GM23338 (cell line): ENCODE data around the gene PLXND1. TPM values are rescaled to one million over a fixed set of nuclear protein-coding genes. Genes with fewer than 3 reads are reported as not detected.

Experiments
- ATAC-seq: fragments of 200-7000 bp; cut with Tn5 transposase; 3 replicates; pipeline ENCODE4 v1.9.1; 2020
- DNase-seq: peaks from one replicate; pipeline ENCODE4 v3.0.0-alpha.2; 2015; ENCODE audit warnings: low spot score
- H2AFZ ChIP-seq: fragments of 200-600 bp; sonication (generic); 2 replicates; pipeline ENCODE4 v1.8.0; 2016; ENCODE audit warnings: antibody characterized with exemption, mild to moderate bottlenecking, moderate library complexity
- H3F3A ChIP-seq: fragments of 200-600 bp; sonication (generic); replicated peaks from 2 replicates; pipeline ENCODE4 v1.8.0; 2017; ENCODE audit warnings: antibody characterized with exemption, mixed run types, low read depth
- H3K27ac ChIP-seq: fragments of 200-600 bp; sonication (generic); 2 replicates; pipeline ENCODE4 v1.6.1; 2016; ENCODE audit warnings: low read depth
- H3K27me3 ChIP-seq: fragments of 200-600 bp; sonication (generic); 2 replicates; pipeline ENCODE4 v1.8.0; 2016; ENCODE audit warnings: mild to moderate bottlenecking, mixed run types, moderate library complexity; ENCODE audit not compliant: insufficient read depth
- H3K36me3 ChIP-seq: fragments of 200-600 bp; sonication (generic); 2 replicates; pipeline ENCODE4 v1.8.0; 2016; ENCODE audit warnings: mild to moderate bottlenecking; ENCODE audit not compliant: insufficient read depth
- H3K4me1 ChIP-seq: fragments of 200-600 bp; sonication (generic); 2 replicates; pipeline ENCODE4 v1.8.0; 2016; ENCODE audit warnings: mild to moderate bottlenecking, moderate library complexity; ENCODE audit not compliant: insufficient read depth
- H3K4me2 ChIP-seq: fragments of 200-600 bp; sonication (generic); 2 replicates; pipeline ENCODE4 v1.7.1; 2017; ENCODE audit warnings: mixed run types
- H3K4me3 ChIP-seq: fragments of 200-600 bp; sonication (generic); 2 replicates; pipeline ENCODE4 v1.6.1; 2016; ENCODE audit warnings: mixed run types
- H3K79me2 ChIP-seq: fragments of 200-600 bp; sonication (generic); replicated peaks from 2 replicates; pipeline ENCODE4 v1.8.0; 2017; ENCODE audit warnings: mild to moderate bottlenecking; ENCODE audit not compliant: insufficient read depth
- H3K9me2 ChIP-seq: fragments of 200-600 bp; sonication (generic); 2 replicates; pipeline ENCODE4 v1.8.0; 2017; ENCODE audit not compliant: insufficient read depth
- H4K20me1 ChIP-seq: fragments of 200-600 bp; sonication (generic); replicated peaks from 2 replicates; pipeline ENCODE4 v1.8.0; 2017; ENCODE audit warnings: mild to moderate bottlenecking; ENCODE audit not compliant: insufficient read depth
- H3K27ac Mint-ChIP-seq: 2 replicates; pipeline ENCODE4 v1.8.0; 2020; ENCODE audit warnings: inconsistent platforms, mild to moderate bottlenecking, moderate library complexity, mixed read lengths
- H3K27me3 Mint-ChIP-seq: 3 replicates; pipeline ENCODE4 v1.8.0; 2022; ENCODE audit warnings: low read depth, mild to moderate bottlenecking, moderate library complexity, mixed read lengths, inconsistent platforms; ENCODE audit not compliant: insufficient read depth, poor library complexity
- H3K36me3 Mint-ChIP-seq: 3 replicates; pipeline ENCODE4 v1.8.0; 2021; ENCODE audit warnings: low read depth, mild to moderate bottlenecking, inconsistent platforms, moderate library complexity, mixed read lengths
- H3K4me1 Mint-ChIP-seq: 3 replicates; pipeline ENCODE4 v1.8.0; 2020; ENCODE audit warnings: mild to moderate bottlenecking, inconsistent platforms, mixed read lengths
- H3K4me3 Mint-ChIP-seq: 3 replicates; pipeline ENCODE4 v1.8.0; 2021; ENCODE audit warnings: moderate library complexity, mild to moderate bottlenecking, inconsistent platforms, mixed read lengths
- H3K9me3 Mint-ChIP-seq: 3 replicates; pipeline ENCODE4 v1.8.0; 2020; ENCODE audit warnings: moderate library complexity, mild to moderate bottlenecking, inconsistent platforms, mixed read lengths
- CREB1 ChIP-seq: fragments of 250-450 bp; sonication (Bioruptor Pico); IDR thresholded peaks from 2 replicates; pipeline ENCODE4 v1.5.0; 2020; ENCODE audit warnings: low read depth, mild to moderate bottlenecking, moderate library complexity
- EZH2 ChIP-seq: fragments of 200-600 bp; sonication (generic); IDR thresholded peaks from one replicate; pipeline ENCODE4 v1.8.0; 2017; ENCODE audit warnings: antibody characterized with exemption, mild to moderate bottlenecking, low read depth; ENCODE audit not compliant: unreplicated experiment
- EZH2phosphoT487 ChIP-seq: fragments of 200-600 bp; sonication (generic); IDR thresholded peaks from one replicate; pipeline ENCODE4 v1.8.1; 2018; ENCODE audit warnings: antibody characterized with exemption; ENCODE audit not compliant: unreplicated experiment
- JUNB ChIP-seq: IDR thresholded peaks from one replicate; pipeline ENCODE4 v1.6.1; 2016; ENCODE audit warnings: antibody characterized with exemption; ENCODE audit not compliant: unreplicated experiment
- NANOG ChIP-seq: IDR thresholded peaks from 2 replicates; pipeline ENCODE4 v1.6.1; 2016; ENCODE audit warnings: antibody characterized with exemption, borderline replicate concordance
- POLR2AphosphoS5 ChIP-seq: IDR thresholded peaks from 2 replicates; pipeline ENCODE4 v1.6.1; 2016; ENCODE audit warnings: antibody characterized with exemption, low read depth
- STAT1 ChIP-seq: IDR thresholded peaks from one replicate; pipeline ENCODE4 v1.6.1; 2016; ENCODE audit warnings: antibody characterized with exemption; ENCODE audit not compliant: unreplicated experiment
- ZNF114 ChIP-seq: fragments of 250-450 bp; sonication (Bioruptor Pico); IDR thresholded peaks from 2 replicates; pipeline ENCODE4 v1.5.0; 2020; ENCODE audit warnings: mild to moderate bottlenecking, moderate library complexity
- ZNF331 ChIP-seq: fragments of 250-450 bp; sonication (Bioruptor Pico); IDR thresholded peaks from 2 replicates; pipeline ENCODE4 v1.5.0; 2020; ENCODE audit warnings: low read depth, mild to moderate bottlenecking, moderate library complexity
- polyA plus RNA-seq: library from polyadenylated mRNA; unstranded; fragments of >200 nt; fragmentation: Nextera tagmentation; extraction: Ambion mirVana; gene quantifications from 2 replicates; pipeline ENCODE4 v1.2.1, GENCODE V29; 2016
- total RNA-seq: library from RNA; depleted of rRNA; stranded (reverse); fragments of >200 nt; shearing (Covaris generic); gene quantifications from 2 replicates; pipeline ENCODE4 v1.2.3, GENCODE V29; 2014
- TF ChIP-seq, protein P1 (sequence below): IDR thresholded peaks from one replicate; pipeline ENCODE4 v1.6.1; 2018; ENCODE audit warnings: antibody characterized with exemption; ENCODE audit not compliant: unreplicated experiment
- TF ChIP-seq, protein P2 (sequence below): fragments of 250-450 bp; sonication (Bioruptor Pico); IDR thresholded peaks from 2 replicates; pipeline ENCODE4 v1.5.0; 2020; ENCODE audit warnings: mild to moderate bottlenecking, moderate library complexity

Gene PLXND1
- total and polyA plus RNA-seq, 2 experiments from 2014 or later = 13.3 to 60.4 TPM

DNA sequence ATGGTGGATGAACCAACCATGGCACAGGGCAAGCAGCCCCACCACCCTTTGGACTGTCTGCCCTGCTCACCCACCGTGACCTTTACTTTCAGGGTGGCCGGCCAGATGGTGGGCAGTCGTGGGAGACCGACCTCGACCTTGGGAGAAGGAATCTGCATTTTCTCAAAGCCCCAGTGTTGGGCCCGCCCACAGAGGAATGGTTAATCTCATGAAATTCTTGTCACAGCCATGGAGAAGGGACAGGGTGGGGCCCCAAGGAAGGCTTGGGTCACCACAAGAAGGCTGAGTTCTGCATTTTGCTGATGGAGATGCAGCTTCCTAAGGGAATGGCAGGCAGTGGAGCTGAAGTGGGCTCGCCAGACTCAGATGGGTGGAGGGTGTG, 2.9 kb downstream of the PLXND1 start:
- Histone ChIP-seq H4K20me1 (peaks cover 10% of the 10 kb centered on the region), H2AFZ (no peak overlapping the region), H3K36me3 (no peaks in the 10 kb centered on the region), H3K4me2 (peak overlapping the region; percentile 70), H3K4me3 (no peak overlapping the region), H3K9me2 (no peaks in the 10 kb centered on the region), H3K79me2 (peaks cover 39% of the 10 kb centered on the region), H3K27me3 (peaks cover 39% of the 10 kb centered on the region), H3K4me1 (peaks cover 50% of the 10 kb centered on the region), H3K27ac (no peak overlapping the region), H3F3A (peaks cover 19% of the 10 kb centered on the region)
- Mint-ChIP-seq H3K4me1 (peaks cover 71% of the 10 kb centered on the region), H3K9me3 (no peaks in the 10 kb centered on the region), H3K4me3 (0 out of 3 replicates have a peak overlapping the region, but pooled peaks have one; percentile 11), H3K27me3 (peaks cover 46% of the 10 kb centered on the region), H3K36me3 (no peaks in the 10 kb centered on the region; the same call in 2 of the 3 replicates), H3K27ac (no peak overlapping the region)
- ATAC-seq (no peak), DNase-seq (no peak)
- TF ChIP-seq JUNB (no peak), POLR2AphosphoS5 (no peak), ZNF331 (no peak), ZNF114 (CRISPR knock-in tag) (no peak)

DNA sequence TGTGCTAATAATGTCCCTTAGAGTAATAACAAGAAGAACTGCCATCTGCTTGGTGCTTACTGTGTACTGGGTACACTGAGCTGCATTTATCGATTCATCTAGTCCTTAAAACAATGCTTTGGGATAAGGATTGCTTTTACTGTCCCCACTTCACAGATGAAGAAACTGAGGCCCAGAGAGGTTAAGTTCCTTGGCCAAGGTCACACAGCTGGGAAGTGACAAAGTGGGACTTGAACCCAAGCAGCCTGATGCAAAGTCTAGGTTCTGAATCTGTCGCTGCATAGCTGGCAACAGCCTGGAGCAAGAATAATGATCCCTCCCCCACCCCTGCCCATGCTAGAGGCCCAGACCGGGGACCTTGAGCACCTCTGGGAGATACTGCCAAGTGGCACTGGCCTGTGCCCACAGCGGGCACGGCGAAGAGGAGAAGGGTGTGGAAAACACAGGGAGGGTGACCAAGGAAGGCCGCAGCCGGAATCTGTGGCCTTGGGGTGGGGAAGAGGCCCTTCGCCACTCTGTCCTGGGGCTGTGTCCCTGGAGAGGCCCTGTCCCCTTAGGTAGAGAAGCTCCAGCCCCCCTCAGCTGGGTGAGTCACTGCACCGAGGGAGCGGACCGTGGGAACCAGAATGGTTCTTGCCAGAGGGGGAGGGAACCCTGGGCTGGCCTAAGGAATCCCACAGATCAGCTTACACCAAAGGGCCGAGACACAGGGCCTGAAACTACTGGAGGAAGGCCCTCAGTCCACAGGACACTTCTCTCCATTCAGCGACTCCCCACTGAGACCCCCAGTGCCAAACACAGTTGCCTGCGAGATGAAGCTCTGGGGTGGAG, 3.5 kb downstream of the PLXND1 start:
- H3K27me3 Mint-ChIP-seq = peaks cover 44% of the 10 kb centered on the region
- H3K27ac Mint-ChIP-seq = 0 out of 2 replicates have a peak overlapping the region, but pooled peaks have one; percentile 1
- H3K79me2 ChIP-seq = peaks cover 39% of the 10 kb centered on the region
- no peak overlapping the region for H3K4me3 ChIP-seq
- peak; percentile 74 for DNase-seq
- ATAC-seq = peak; percentile 16
- 0 out of 2 replicates have a peak overlapping the region, but pooled peaks have one; percentile 12 for H3K27ac ChIP-seq
- no peaks in the 10 kb centered on the region for H3K9me3 Mint-ChIP-seq
- H2AFZ ChIP-seq = no peak overlapping the region
- H3K4me2 ChIP-seq = peak overlapping the region; percentile 70
- H3K36me3 ChIP-seq = no peaks in the 10 kb centered on the region
- peaks cover 19% of the 10 kb centered on the region for H3F3A ChIP-seq
- H3K27me3 ChIP-seq = peaks cover 33% of the 10 kb centered on the region
- peaks cover 10% of the 10 kb centered on the region for H4K20me1 ChIP-seq
- no peaks in the 10 kb centered on the region; the same call in 2 of the 3 replicates for H3K36me3 Mint-ChIP-seq
- H3K9me2 ChIP-seq = no peaks in the 10 kb centered on the region
- H3K4me1 Mint-ChIP-seq = peaks cover 72% of the 10 kb centered on the region
- peak overlapping the region; percentile 11; the same call in 1 of the 3 replicates for H3K4me3 Mint-ChIP-seq
- peaks cover 48% of the 10 kb centered on the region for H3K4me1 ChIP-seq
- TF ChIP-seq EZH2 (no peak), POLR2AphosphoS5 (no peak), ZNF331 (no peak), STAT1 (no peak), NANOG (no peak), CREB1 (CRISPR knock-in tag) (no peak), ZNF114 (CRISPR knock-in tag) (no peak), JUNB (no peak), EZH2phosphoT487 (no peak)
- TF ChIP-seq, protein P1, sequence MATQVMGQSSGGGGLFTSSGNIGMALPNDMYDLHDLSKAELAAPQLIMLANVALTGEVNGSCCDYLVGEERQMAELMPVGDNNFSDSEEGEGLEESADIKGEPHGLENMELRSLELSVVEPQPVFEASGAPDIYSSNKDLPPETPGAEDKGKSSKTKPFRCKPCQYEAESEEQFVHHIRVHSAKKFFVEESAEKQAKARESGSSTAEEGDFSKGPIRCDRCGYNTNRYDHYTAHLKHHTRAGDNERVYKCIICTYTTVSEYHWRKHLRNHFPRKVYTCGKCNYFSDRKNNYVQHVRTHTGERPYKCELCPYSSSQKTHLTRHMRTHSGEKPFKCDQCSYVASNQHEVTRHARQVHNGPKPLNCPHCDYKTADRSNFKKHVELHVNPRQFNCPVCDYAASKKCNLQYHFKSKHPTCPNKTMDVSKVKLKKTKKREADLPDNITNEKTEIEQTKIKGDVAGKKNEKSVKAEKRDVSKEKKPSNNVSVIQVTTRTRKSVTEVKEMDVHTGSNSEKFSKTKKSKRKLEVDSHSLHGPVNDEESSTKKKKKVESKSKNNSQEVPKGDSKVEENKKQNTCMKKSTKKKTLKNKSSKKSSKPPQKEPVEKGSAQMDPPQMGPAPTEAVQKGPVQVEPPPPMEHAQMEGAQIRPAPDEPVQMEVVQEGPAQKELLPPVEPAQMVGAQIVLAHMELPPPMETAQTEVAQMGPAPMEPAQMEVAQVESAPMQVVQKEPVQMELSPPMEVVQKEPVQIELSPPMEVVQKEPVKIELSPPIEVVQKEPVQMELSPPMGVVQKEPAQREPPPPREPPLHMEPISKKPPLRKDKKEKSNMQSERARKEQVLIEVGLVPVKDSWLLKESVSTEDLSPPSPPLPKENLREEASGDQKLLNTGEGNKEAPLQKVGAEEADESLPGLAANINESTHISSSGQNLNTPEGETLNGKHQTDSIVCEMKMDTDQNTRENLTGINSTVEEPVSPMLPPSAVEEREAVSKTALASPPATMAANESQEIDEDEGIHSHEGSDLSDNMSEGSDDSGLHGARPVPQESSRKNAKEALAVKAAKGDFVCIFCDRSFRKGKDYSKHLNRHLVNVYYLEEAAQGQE = no peak
- TF ChIP-seq, protein P2, sequence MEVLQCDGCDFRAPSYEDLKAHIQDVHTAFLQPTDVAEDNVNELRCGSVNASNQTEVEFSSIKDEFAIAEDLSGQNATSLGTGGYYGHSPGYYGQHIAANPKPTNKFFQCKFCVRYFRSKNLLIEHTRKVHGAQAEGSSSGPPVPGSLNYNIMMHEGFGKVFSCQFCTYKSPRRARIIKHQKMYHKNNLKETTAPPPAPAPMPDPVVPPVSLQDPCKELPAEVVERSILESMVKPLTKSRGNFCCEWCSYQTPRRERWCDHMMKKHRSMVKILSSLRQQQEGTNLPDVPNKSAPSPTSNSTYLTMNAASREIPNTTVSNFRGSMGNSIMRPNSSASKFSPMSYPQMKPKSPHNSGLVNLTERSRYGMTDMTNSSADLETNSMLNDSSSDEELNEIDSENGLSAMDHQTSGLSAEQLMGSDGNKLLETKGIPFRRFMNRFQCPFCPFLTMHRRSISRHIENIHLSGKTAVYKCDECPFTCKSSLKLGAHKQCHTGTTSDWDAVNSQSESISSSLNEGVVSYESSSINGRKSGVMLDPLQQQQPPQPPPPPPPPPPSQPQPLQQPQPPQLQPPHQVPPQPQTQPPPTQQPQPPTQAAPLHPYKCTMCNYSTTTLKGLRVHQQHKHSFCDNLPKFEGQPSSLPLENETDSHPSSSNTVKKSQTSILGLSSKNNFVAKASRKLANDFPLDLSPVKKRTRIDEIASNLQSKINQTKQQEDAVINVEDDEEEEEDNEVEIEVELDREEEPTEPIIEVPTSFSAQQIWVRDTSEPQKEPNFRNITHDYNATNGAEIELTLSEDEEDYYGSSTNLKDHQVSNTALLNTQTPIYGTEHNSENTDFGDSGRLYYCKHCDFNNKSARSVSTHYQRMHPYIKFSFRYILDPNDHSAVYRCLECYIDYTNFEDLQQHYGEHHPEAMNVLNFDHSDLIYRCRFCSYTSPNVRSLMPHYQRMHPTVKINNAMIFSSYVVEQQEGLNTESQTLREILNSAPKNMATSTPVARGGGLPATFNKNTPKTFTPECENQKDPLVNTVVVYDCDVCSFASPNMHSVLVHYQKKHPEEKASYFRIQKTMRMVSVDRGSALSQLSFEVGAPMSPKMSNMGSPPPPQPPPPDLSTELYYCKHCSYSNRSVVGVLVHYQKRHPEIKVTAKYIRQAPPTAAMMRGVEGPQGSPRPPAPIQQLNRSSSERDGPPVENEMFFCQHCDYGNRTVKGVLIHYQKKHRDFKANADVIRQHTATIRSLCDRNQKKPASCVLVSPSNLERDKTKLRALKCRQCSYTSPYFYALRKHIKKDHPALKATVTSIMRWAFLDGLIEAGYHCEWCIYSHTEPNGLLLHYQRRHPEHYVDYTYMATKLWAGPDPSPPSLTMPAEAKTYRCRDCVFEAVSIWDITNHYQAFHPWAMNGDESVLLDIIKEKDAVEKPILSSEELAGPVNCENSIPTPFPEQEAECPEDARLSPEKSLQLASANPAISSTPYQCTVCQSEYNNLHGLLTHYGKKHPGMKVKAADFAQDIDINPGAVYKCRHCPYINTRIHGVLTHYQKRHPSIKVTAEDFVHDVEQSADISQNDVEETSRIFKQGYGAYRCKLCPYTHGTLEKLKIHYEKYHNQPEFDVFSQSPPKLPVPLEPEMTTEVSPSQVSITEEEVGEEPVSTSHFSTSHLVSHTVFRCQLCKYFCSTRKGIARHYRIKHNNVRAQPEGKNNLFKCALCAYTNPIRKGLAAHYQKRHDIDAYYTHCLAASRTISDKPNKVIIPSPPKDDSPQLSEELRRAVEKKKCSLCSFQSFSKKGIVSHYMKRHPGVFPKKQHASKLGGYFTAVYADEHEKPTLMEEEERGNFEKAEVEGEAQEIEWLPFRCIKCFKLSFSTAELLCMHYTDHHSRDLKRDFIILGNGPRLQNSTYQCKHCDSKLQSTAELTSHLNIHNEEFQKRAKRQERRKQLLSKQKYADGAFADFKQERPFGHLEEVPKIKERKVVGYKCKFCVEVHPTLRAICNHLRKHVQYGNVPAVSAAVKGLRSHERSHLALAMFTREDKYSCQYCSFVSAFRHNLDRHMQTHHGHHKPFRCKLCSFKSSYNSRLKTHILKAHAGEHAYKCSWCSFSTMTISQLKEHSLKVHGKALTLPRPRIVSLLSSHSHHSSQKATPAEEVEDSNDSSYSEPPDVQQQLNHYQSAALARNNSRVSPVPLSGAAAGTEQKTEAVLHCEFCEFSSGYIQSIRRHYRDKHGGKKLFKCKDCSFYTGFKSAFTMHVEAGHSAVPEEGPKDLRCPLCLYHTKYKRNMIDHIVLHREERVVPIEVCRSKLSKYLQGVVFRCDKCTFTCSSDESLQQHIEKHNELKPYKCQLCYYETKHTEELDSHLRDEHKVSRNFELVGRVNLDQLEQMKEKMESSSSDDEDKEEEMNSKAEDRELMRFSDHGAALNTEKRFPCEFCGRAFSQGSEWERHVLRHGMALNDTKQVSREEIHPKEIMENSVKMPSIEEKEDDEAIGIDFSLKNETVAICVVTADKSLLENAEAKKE (CRISPR knock-in tag) = no peak
